Measurements from ENCODE around the gene LRIG1. TPM values are rescaled to one million over a fixed set of nuclear protein-coding genes. Genes with fewer than 3 reads are reported as not detected.

Gene LRIG1
- total RNA-seq, 4 donors from 2014 or later, result 48.6 to 58.6 (median 52.5) TPM

GRCh38 chr3:66452303-66453011 is 48.4 kb downstream of the LRIG1 start:
- Histone ChIP-seq H3K4me3 (no peak overlapping the region), H3K4me1 (peaks cover 0 to 74% (median 48%) of the 10 kb centered on the region in 4 donors), H3K27ac (peak overlapping the region in 2 of 4 donors; percentile 72 to 79), H3K27me3 (no peaks in the 10 kb centered on the region), H3K36me3 (peaks cover 0 to 4% (median 0%) of the 10 kb centered on the region in 3 donors), H3K9me3 (no peaks in the 10 kb centered on the region)
- WGBS, 2 donors, result 25 to 28% methylated on average over 7 of the region's 7 CpGs
- TF ChIP-seq CTCF (IDR thresholded peaks at IDR 0.05), result no peak
- TF ChIP-seq EP300 (IDR thresholded peaks at IDR 0.05), result peak in 1 of 2 donors; percentile 34
- no peak for TF ChIP-seq POLR2A (IDR thresholded peaks at IDR 0.05)
- DNase-seq (ENCODE audit: low spot score in 2 of 2), result peak in 1 of 2 donors; percentile 39

GRCh38 chr3:66451766-66452165 is 49.1 kb downstream of the LRIG1 start:
- Histone ChIP-seq H3K27ac (peak overlapping the region in 3 of 4 donors; percentile 56 to 79 (median 72)), H3K9me3 (no peaks in the 10 kb centered on the region), H3K27me3 (no peaks in the 10 kb centered on the region), H3K4me1 (peaks cover 0 to 67% (median 44%) of the 10 kb centered on the region in 4 donors), H3K4me3 (no peak overlapping the region), H3K36me3 (peaks cover 0 to 4% (median 0%) of the 10 kb centered on the region in 3 donors)
- DNase-seq (ENCODE audit: low spot score in 2 of 2), result no peak
- 44 to 81% methylated on average over 6 of the region's 6 CpGs for WGBS, 2 donors
- no peak for TF ChIP-seq POLR2A (IDR thresholded peaks at IDR 0.05)
- no peak for TF ChIP-seq EP300 (IDR thresholded peaks at IDR 0.05)
- no peak for TF ChIP-seq CTCF (IDR thresholded peaks at IDR 0.05)

GRCh38 chr3:66450390-66451022 is 50.3 kb downstream of the LRIG1 start:
- Histone ChIP-seq H3K36me3 (peaks cover 0 to 4% (median 0%) of the 10 kb centered on the region in 3 donors), H3K4me3 (peak overlapping the region in 1 of 4 donors; percentile 19), H3K27ac (peak overlapping the region in 2 of 4 donors; percentile 38 to 56), H3K4me1 (peaks cover 0 to 64% (median 43%) of the 10 kb centered on the region in 4 donors), H3K9me3 (no peaks in the 10 kb centered on the region), H3K27me3 (no peaks in the 10 kb centered on the region)
- TF ChIP-seq POLR2A (IDR thresholded peaks at IDR 0.05) (no peak), EP300 (IDR thresholded peaks at IDR 0.05) (peak in 1 of 2 donors; percentile 37)
- peak; percentile 37 to 76 for DNase-seq (ENCODE audit: low spot score in 2 of 2)
- 16 to 17% methylated on average over 4 of the region's 4 CpGs for WGBS, 2 donors

GRCh38 chr3:66449411-66449974 is 51.3 kb downstream of the LRIG1 start:
- Histone ChIP-seq H3K4me3 (no peak overlapping the region), H3K36me3 (peaks cover 0 to 4% (median 0%) of the 10 kb centered on the region in 3 donors), H3K4me1 (peaks cover 0 to 67% (median 42%) of the 10 kb centered on the region in 4 donors), H3K27me3 (no peaks in the 10 kb centered on the region), H3K27ac (peak overlapping the region in 2 of 4 donors; percentile 38 to 56), H3K9me3 (no peaks in the 10 kb centered on the region)
- no peak for DNase-seq (ENCODE audit: low spot score in 2 of 2)
- 34 to 38% methylated on average over 7 of the region's 7 CpGs for WGBS, 2 donors
- TF ChIP-seq CTCF (IDR thresholded peaks at IDR 0.05) (no peak), EP300 (IDR thresholded peaks at IDR 0.05) (no peak), POLR2A (IDR thresholded peaks at IDR 0.05) (no peak)

GRCh38 chr3:66444146-66444644 is 56.6 kb downstream of the LRIG1 start:
- Histone ChIP-seq H3K36me3 (peaks cover 0 to 4% (median 0%) of the 10 kb centered on the region in 3 donors), H3K27me3 (no peaks in the 10 kb centered on the region), H3K4me3 (no peak overlapping the region), H3K4me1 (peaks cover 0 to 64% (median 33%) of the 10 kb centered on the region in 4 donors), H3K9me3 (no peaks in the 10 kb centered on the region), H3K27ac (peak overlapping the region in 2 of 4 donors; percentile 14 to 82)
- no peak for DNase-seq (ENCODE audit: low spot score in 2 of 2)
- no peak for TF ChIP-seq CTCF (IDR thresholded peaks at IDR 0.05)
- 83 to 90% methylated on average over 4 to 7 of the region's 7 CpGs for WGBS, 2 donors

Data from tibial nerve (tissue), 4 donors.